Muscle of leg (tissue), 11 donors: ENCODE results near the gene RPS23. TPM values are rescaled to one million over a fixed set of nuclear protein-coding genes. Genes with fewer than 3 reads are reported as not detected.

Source experiments
- DNase-seq: peaks from one replicate; pipeline ENCODE4 v3.0.0; 2013
- H3K27ac ChIP-seq: one replicate; pipeline ENCODE4 v1.5.1; 2013; ENCODE audit warnings: mild to moderate bottlenecking, low read length, control low read depth
- H3K27me3 ChIP-seq: one replicate; pipeline ENCODE4 v1.6.1; 2013; ENCODE audit warnings: low read length; ENCODE audit not compliant: control insufficient read depth, insufficient read depth
- H3K36me3 ChIP-seq: one replicate; pipeline ENCODE4 v1.6.1; 2013; ENCODE audit warnings: low read length; ENCODE audit not compliant: control insufficient read depth, insufficient read depth
- H3K4me1 ChIP-seq: one replicate; pipeline ENCODE4 v1.6.1; 2013; ENCODE audit warnings: low read length; ENCODE audit not compliant: control insufficient read depth, insufficient read depth
- H3K4me3 ChIP-seq: one replicate; pipeline ENCODE4 v1.5.1; 2013; ENCODE audit warnings: low read length, control low read depth
- H3K9me3 ChIP-seq: replicated peaks from 2 replicates; pipeline ENCODE4 v1.6.1; 2013; ENCODE audit warnings: low read depth, low read length; ENCODE audit not compliant: control insufficient read depth
- WGBS: methylation state at CpG from one replicate; pipeline ENCODE4 v1.1.5; 2013; ENCODE audit warnings: missing lambda C conversion rate; ENCODE audit not compliant: insufficient coverage; 5-methylcytosine and 5-hydroxymethylcytosine counted together
- polyA plus RNA-seq, 8 donors: library from polyadenylated mRNA; unstranded; fragments of 120-200 nt; gene quantifications; one replicate each; pipeline versions ENCODE4 v1.2.1 to v1.2.3, GENCODE V29; 2013; ENCODE audit warnings: inconsistent platforms in 1 of 8, low replicate concordance in 1 of 8; ENCODE audit not compliant: insufficient read length in 8 of 8, insufficient read depth in 1 of 8
- total RNA-seq: library from RNA; stranded (reverse); fragments of 120-200 nt; gene quantifications from one replicate; pipeline ENCODE4 v1.2.4, GENCODE V29; 2013

RPS23 gene
- total and polyA plus RNA-seq, 9 donors = 3,178 to 6,384 (median 3,811) TPM

DNA sequence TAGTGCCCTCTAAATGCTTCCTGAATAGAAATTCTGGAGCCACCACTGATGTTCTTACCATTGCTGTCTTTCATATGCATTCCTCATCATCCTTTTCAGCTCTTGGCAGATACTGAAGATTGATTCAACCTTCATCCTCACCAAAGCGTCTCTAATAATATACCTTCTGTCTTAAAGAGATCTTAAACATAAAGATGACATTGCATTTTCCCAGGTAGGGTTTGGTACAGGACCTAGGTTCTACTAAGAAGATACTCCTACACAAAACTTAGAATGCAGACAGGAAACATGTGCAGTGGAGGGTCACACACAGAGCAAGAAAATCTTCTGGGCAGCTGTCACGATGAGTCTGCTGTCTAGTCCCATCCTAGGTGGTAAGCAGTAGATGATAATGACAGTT is 41.0 kb upstream of the RPS23 start:
- no peaks in the 10 kb centered on the region for H3K9me3 ChIP-seq
- no peak for DNase-seq
- H3K27ac ChIP-seq = no peak overlapping the region
- no peaks in the 10 kb centered on the region for H3K27me3 ChIP-seq
- no CpG with 5 or more reads among the region's 2 CpGs for WGBS
- H3K36me3 ChIP-seq = no peaks in the 10 kb centered on the region
- H3K4me1 ChIP-seq = no peaks in the 10 kb centered on the region
- H3K4me3 ChIP-seq = no peak overlapping the region

- DNase-seq = no peak
- H3K9me3 ChIP-seq = no peaks in the 10 kb centered on the region
- no peak overlapping the region for H3K4me3 ChIP-seq
- H3K4me1 ChIP-seq = peaks cover 2% of the 10 kb centered on the region
- WGBS = 75% methylated on average over 2 of the region's 4 CpGs
- no peak overlapping the region for H3K27ac ChIP-seq
- H3K36me3 ChIP-seq = no peaks in the 10 kb centered on the region
- H3K27me3 ChIP-seq = no peaks in the 10 kb centered on the region
Measured at GRCh38 chr5:82314964-82315758, 37.0 kb upstream of the RPS23 start.

GRCh38 chr5:82313016-82313415 is 34.9 kb upstream of the RPS23 start:
- Histone ChIP-seq H3K4me1 (peaks cover 2% of the 10 kb centered on the region), H3K27ac (no peak overlapping the region), H3K4me3 (no peak overlapping the region), H3K36me3 (no peaks in the 10 kb centered on the region), H3K9me3 (no peaks in the 10 kb centered on the region), H3K27me3 (no peaks in the 10 kb centered on the region)
- DNase-seq = no peak
- WGBS = 54% methylated on average over 3 of the region's 5 CpGs

DNA sequence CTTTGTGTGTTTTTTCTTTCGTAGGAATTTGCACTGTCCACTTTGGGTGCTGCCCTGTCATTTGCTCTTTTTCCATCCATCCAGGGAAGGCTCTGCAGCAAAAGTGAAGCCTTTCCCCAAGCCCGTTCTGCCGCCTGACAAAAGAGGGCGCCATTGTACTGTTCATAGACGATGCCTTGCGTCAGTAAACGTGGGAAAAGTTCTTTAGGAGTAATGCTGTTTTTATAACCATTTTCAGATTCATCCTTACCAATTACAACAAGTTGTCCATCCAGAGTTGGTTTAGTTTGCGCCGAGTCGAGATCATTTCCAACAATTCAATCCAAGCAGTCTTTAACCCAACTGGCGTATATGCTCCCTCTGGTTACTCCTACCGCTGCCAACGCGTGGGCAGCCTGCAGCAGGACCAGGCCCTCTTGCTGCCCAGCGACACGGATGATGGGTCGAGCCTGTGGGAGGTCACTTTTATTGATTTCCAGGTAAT is 34.3 kb upstream of the RPS23 start:
- no peaks in the 10 kb centered on the region for H3K36me3 ChIP-seq
- peaks cover 2% of the 10 kb centered on the region for H3K4me1 ChIP-seq
- 23% methylated on average over 3 of the region's 17 CpGs for WGBS
- peak; percentile 89 for DNase-seq
- H3K9me3 ChIP-seq = no peaks in the 10 kb centered on the region
- no peaks in the 10 kb centered on the region for H3K27me3 ChIP-seq
- no peak overlapping the region for H3K4me3 ChIP-seq
- no peak overlapping the region for H3K27ac ChIP-seq

GRCh38 chr5:82309091-82309531 is 31.0 kb upstream of the RPS23 start:
- H3K27me3 ChIP-seq = no peaks in the 10 kb centered on the region
- H3K27ac ChIP-seq = no peak overlapping the region
- no peak overlapping the region for H3K4me3 ChIP-seq
- no peaks in the 10 kb centered on the region for H3K36me3 ChIP-seq
- DNase-seq = no peak
- H3K9me3 ChIP-seq = no peaks in the 10 kb centered on the region
- peaks cover 2% of the 10 kb centered on the region for H3K4me1 ChIP-seq
- no CpG with 5 or more reads among the region's 4 CpGs for WGBS

DNA sequence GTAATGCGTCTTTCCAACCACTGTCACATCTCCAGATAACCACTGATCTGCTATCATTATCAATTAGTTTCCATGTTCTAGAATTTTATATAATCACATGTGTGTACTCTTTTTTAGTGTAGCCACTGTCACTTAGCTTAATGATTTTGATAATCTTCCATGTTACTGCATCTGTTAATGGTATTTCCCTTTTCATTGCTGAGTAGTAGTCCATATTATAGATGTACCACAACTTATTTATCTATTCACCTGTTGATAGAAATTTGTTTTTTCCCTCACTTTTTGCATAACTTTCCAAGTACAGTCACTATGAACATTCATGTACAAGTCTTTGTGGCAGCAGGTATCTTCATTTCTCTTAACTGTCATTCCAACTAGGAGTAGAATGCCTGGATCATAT is 30.3 kb upstream of the RPS23 start:
- DNase-seq = no peak
- H3K27me3 ChIP-seq = no peaks in the 10 kb centered on the region
- H3K4me1 ChIP-seq = peaks cover 2% of the 10 kb centered on the region
- no CpG with 5 or more reads among the region's 1 CpG for WGBS
- no peaks in the 10 kb centered on the region for H3K36me3 ChIP-seq
- H3K9me3 ChIP-seq = no peaks in the 10 kb centered on the region
- H3K4me3 ChIP-seq = no peak overlapping the region
- no peak overlapping the region for H3K27ac ChIP-seq

- no peaks in the 10 kb centered on the region for H3K27me3 ChIP-seq
- no peak for DNase-seq
- WGBS = 56% methylated on average over 3 of the region's 3 CpGs
- no peaks in the 10 kb centered on the region for H3K9me3 ChIP-seq
- no peak overlapping the region for H3K27ac ChIP-seq
- H3K36me3 ChIP-seq = no peaks in the 10 kb centered on the region
- H3K4me1 ChIP-seq = no peaks in the 10 kb centered on the region
- no peak overlapping the region for H3K4me3 ChIP-seq
Measured at GRCh38 chr5:82307451-82307850, 29.3 kb upstream of the RPS23 start.

GRCh38 chr5:82306151-82306550 is 28.0 kb upstream of the RPS23 start:
- no peak for DNase-seq
- no peak overlapping the region for H3K27ac ChIP-seq
- no peak overlapping the region for H3K4me3 ChIP-seq
- no peaks in the 10 kb centered on the region for H3K27me3 ChIP-seq
- H3K9me3 ChIP-seq = no peaks in the 10 kb centered on the region
- H3K4me1 ChIP-seq = no peaks in the 10 kb centered on the region
- no peaks in the 10 kb centered on the region for H3K36me3 ChIP-seq
- WGBS = no CpG with 5 or more reads among the region's 2 CpGs

- DNase-seq = no peak
- Histone ChIP-seq H3K4me3 (no peak overlapping the region), H3K9me3 (no peaks in the 10 kb centered on the region), H3K4me1 (no peaks in the 10 kb centered on the region), H3K27ac (no peak overlapping the region), H3K36me3 (no peaks in the 10 kb centered on the region), H3K27me3 (no peaks in the 10 kb centered on the region)
- WGBS = no CpG with 5 or more reads among the region's 3 CpGs
Measured at GRCh38 chr5:82301190-82301589, 23.0 kb upstream of the RPS23 start.

GRCh38 chr5:82298668-82299067 is 20.5 kb upstream of the RPS23 start:
- no peaks in the 10 kb centered on the region for H3K27me3 ChIP-seq
- WGBS = no CpG with 5 or more reads among the region's 2 CpGs
- no peak overlapping the region for H3K27ac ChIP-seq
- no peak overlapping the region for H3K4me3 ChIP-seq
- DNase-seq = no peak
- H3K9me3 ChIP-seq = no peaks in the 10 kb centered on the region
- no peaks in the 10 kb centered on the region for H3K4me1 ChIP-seq
- no peaks in the 10 kb centered on the region for H3K36me3 ChIP-seq
